RCC 7860 (cell line): ENCODE data around the gene TOR1B.

Source experiments
- DNase-seq: peaks from one replicate; pipeline ENCODE4 v3.0.0-alpha.2; 2015; ENCODE audit warnings: low spot score
- FAIRE-seq: peaks from 2 replicates; lab custom pipeline; 2012; peaks lifted over from hg19 to GRCh38; lab: Jason Lieb, UNC

TOR1B gene

GRCh38 chr9:129812385-129812784, 9.4 kb downstream of the TOR1B start:
- DNase-seq (no peak), FAIRE-seq (no peak)

GRCh38 chr9:129813661-129814060, 10.7 kb downstream of the TOR1B start:
- DNase-seq (no peak), FAIRE-seq (no peak)

GRCh38 chr9:129814432-129815223, 11.6 kb downstream of the TOR1B start:
- no peak for DNase-seq
- FAIRE-seq, result no peak

- no peak for DNase-seq
- FAIRE-seq, result no peak
Observed at GRCh38 chr9:129815278-129815677, 12.3 kb downstream of the TOR1B start.

- FAIRE-seq (no peak), DNase-seq (no peak)
Observed at GRCh38 chr9:129816501-129817435, 13.8 kb downstream of the TOR1B start.

- DNase-seq, result peak; percentile 16
- FAIRE-seq, result no peak
Observed at GRCh38 chr9:129822898-129823541, 20.0 kb downstream of the TOR1B start.

GRCh38 chr9:129823542-129823934, 20.6 kb downstream of the TOR1B start:
- DNase-seq (no peak), FAIRE-seq (no peak)

GRCh38 chr9:129823935-129824601, 21.1 kb downstream of the TOR1B start, which contains the start of gene TOR1A:
Gene TOR1A (minus strand): TSS chr9:129824136. CDS start chr9:129824085, 51 bp downstream.
- FAIRE-seq (peak; percentile 15), DNase-seq (peak; percentile 93)

- FAIRE-seq, result no peak
- DNase-seq, result no peak
Observed at GRCh38 chr9:129826344-129826743, 23.4 kb downstream of the TOR1B start.

GRCh38 chr9:129826759-129827158, 23.8 kb downstream of the TOR1B start:
- DNase-seq (no peak), FAIRE-seq (no peak)

- DNase-seq (no peak), FAIRE-seq (no peak)
Observed at GRCh38 chr9:129828051-129828450, 25.1 kb downstream of the TOR1B start.

GRCh38 chr9:129828969-129829368, 26.0 kb downstream of the TOR1B start:
- FAIRE-seq (no peak), DNase-seq (no peak)

- DNase-seq (no peak), FAIRE-seq (no peak)
Observed at GRCh38 chr9:129832982-129833381, 30.0 kb downstream of the TOR1B start.

GRCh38 chr9:129834489-129835127, 31.6 kb downstream of the TOR1B start:
- no peak for FAIRE-seq
- DNase-seq, result no peak

- DNase-seq (peak; percentile 91), FAIRE-seq (no peak)
Observed at GRCh38 chr9:129835128-129835859, 32.3 kb downstream of the TOR1B start, which contains the start of the genes C9orf78 and USP20. Gene C9orf78 (minus strand): TSS chr9:129835275. CDS start chr9:129835221, 54 bp downstream. Gene USP20 (plus strand): TSS chr9:129835458. CDS start chr9:129852556, 17,098 bp downstream.

GRCh38 chr9:129835860-129836223, 32.9 kb downstream of the TOR1B start:
- no peak for FAIRE-seq
- DNase-seq, result no peak

GRCh38 chr9:129836311-129837007, 33.5 kb downstream of the TOR1B start:
- no peak for FAIRE-seq
- no peak for DNase-seq

GRCh38 chr9:129838707-129839259, 35.8 kb downstream of the TOR1B start:
- FAIRE-seq, result no peak
- DNase-seq, result peak; percentile 58
